GM10266 (cell line): ENCODE measurements around the gene VASH2.

Experiments
- DNase-seq: peaks from one replicate; pipeline ENCODE4 v3.0.0; 2012; ENCODE audit errors: extremely low spot score
- TF ChIP-seq, protein P1 (sequence below): IDR thresholded peaks from 2 replicates; pipeline ENCODE4 v1.5.1; 2012; ENCODE audit warnings: mild to moderate bottlenecking, low read depth; ENCODE audit not compliant: control insufficient read depth, insufficient read depth; ENCODE audit errors: missing control alignments

Gene VASH2

DNA sequence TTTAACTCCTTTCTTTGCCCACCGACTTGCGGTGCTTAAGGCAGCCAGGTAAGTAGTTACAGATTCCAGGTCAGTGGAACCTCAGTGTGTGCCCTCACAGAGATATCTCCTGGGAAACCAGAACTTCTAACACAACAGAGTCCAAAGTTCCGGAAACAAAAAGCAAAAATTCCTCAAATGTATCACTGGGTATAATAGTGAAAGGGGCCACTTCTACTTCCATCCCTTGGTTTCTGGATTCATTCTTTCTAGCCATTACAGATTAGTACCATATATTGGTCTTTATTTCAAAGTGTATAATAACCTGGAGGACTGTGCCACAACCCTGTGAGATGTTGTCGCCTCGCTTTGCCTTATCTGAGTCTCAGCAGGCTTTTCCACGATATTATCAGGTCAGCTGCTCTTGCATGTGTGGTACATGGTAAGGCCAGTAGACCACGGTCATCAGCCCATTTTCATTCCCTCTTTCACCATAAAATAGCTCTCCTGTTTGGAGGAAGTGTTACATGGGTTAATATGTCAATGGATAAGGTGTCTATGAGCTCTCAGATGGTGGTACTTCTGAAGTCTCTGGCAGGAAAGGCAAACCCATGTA lies 14.9 kb upstream of the VASH2 start:
- TF ChIP-seq, protein P1, sequence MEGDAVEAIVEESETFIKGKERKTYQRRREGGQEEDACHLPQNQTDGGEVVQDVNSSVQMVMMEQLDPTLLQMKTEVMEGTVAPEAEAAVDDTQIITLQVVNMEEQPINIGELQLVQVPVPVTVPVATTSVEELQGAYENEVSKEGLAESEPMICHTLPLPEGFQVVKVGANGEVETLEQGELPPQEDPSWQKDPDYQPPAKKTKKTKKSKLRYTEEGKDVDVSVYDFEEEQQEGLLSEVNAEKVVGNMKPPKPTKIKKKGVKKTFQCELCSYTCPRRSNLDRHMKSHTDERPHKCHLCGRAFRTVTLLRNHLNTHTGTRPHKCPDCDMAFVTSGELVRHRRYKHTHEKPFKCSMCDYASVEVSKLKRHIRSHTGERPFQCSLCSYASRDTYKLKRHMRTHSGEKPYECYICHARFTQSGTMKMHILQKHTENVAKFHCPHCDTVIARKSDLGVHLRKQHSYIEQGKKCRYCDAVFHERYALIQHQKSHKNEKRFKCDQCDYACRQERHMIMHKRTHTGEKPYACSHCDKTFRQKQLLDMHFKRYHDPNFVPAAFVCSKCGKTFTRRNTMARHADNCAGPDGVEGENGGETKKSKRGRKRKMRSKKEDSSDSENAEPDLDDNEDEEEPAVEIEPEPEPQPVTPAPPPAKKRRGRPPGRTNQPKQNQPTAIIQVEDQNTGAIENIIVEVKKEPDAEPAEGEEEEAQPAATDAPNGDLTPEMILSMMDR, result no peak
- DNase-seq, result no peak

DNA sequence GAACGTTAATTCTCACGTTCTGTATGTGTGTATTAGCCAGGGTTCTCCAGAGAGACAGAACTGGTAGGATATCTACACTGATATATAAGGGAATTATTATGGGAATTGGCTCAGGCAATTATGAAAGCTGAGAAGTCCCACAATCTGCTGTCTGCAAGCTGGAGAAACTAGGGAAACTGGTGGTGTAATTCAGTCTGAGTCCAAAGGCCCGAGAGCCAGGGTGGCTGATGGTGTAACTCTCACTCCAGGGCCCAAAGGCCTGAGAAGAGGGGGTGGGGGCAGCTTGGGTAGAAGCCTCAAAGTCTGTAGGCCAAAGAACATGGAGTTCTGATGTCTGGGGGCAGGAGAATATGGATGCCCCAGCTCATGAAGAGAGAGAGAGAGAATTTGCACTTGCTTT lies 13.3 kb upstream of the VASH2 start:
- TF ChIP-seq, protein P1, result no peak
- no peak for DNase-seq

DNA sequence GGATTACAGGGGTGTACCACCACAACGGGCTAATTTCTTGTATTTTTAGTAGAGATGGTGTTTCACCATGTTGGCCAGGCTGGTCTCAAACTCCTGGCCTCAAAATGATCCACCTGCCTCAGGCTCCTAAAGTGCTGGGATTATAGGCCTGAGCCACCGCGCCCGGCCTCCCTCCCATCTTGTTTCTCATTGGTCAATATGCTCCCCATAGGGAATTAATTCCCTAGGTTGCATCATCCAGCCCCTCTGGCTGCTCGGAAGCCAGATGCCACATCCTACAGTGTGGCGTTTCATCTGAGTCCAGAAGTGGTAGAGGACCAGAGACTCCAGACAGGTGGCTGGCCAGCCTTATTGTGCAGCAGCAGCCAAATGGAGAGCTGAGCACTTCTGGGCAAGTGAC lies 11.5 kb upstream of the VASH2 start:
- TF ChIP-seq, protein P1, result no peak
- DNase-seq, result no peak

DNA sequence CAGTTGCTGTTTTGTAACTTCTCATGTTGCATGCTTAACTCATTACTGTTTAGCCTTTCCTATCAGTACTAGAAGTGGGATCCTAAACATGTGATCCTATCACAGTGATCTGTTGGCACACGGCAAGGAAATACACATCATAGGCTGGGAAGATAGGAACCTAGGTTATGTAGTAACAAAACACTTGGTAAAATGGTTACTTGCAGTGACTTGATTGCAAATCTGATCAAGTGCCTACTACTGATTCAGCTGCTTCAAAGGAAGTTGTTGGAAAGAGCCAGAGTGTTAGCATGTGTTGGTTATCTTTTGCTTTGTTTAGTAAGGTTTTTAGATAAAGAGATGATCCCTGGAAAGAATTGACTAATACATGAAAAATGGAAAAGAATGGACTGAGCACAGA lies 8.9 kb upstream of the VASH2 start:
- DNase-seq, result no peak
- TF ChIP-seq, protein P1, result no peak

DNA sequence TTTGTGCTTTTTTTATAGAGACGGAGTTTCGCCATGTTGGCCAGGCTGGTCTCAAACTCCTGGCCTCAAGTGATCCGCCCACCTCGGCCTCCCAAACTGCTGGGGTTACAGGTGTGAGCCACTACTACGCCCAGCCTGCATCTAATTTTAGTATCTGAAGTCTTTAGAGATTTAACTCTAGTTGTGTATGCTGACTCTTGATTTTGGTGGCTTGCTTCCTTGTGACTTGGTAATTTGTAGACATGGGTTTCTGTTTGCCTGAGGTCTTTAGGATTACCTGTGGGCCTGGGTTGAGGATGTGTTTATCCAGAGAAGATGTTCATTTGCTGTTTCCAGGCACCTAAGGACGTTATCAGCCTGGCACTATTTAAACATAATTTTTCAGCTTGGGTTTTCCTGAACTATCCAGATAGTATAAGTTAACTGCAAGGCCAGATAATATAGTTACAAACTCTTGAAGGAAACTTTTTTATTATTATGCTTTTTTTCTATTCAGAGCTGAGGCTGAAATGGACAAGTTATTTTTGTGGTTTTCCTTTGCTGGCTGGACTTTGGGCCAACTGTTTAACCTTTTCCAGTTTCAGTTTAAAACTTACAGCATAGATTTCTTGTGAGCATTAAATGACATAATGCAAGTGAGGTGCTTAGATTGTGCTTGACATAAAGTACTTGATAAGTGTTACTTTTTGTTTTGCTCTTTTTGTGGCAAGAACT lies 7.5 kb upstream of the VASH2 start:
- TF ChIP-seq, protein P1, result no peak
- no peak for DNase-seq

DNA sequence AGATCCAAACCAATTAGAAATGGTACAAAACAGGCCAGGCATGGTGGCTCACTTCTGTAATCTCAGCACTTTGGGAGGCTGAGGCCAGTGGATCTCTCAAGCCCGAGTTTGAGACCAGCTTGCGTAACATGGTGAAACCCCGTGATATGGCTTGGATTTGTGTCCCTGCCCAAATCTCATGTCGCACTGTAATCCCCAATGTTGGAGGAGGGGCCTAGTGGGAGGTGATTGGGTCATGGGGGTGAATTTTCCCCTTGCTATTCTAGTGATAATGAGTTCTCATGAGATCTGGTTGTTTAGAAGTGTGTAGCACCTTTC lies 7.0 kb upstream of the VASH2 start:
- no peak for DNase-seq
- TF ChIP-seq, protein P1, result no peak

DNA sequence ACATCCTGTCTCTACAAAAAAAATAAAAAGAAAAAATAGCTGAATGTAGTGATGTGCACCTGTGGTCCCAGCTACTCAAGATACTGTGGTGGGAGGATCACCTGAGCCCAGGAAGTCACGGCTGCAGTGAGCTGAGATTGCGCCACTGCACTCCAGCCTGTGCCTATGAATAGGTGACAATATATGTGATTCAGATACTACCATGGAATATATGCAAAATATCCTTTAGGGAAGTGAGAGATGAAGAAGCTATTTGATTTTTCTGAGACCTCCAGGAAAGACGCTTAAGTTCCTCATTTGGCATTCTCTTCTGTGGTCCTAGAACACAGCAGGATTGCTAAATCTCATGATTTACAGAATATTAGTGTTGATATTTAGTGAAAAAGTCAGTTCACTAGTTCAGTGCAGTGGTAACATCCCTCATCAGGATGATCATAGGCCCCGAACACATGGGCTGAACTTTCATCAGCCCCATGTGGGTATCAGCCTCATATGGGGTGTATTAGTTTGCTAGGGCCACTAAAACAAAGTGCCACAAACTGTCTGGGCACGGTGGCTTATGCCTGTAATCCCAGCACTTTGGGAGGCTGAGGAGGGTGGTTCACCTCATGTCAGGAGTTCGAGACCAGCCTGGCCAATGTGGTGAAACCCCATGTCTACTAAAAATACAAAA lies 6.0 kb upstream of the VASH2 start:
- DNase-seq, result no peak
- TF ChIP-seq, protein P1, result no peak
